DMS153 treated with DMSO at 0.1 percent for 48 hours (cell line): ENCODE results near the gene TMSB4X.
A peak's percentile ranks its signal among the peaks of the same experiment; 100 is the strongest.
"Not testable (repeated sequence)": the region's sequence is repeated elsewhere in the genome, so short reads cannot be mapped to it uniquely, and the experiment has no call there.

Experiments
- DNase-seq: peaks from one replicate; lab custom pipeline; 2025; ENCODE audit not compliant: unreplicated experiment; lab: John Stamatoyannopoulos, UW

The TMSB4X gene

GRCh38 chrX:12994321-12994720, 19.4 kb downstream of the TMSB4X start:
- DNase-seq = no peak

- no peak for DNase-seq
These were observed 22.1 kb downstream of the TMSB4X start for GRCh38 chrX:12996934-12997435.

GRCh38 chrX:12997906-12998687, 23.2 kb downstream of the TMSB4X start:
- no peak for DNase-seq

GRCh38 chrX:12999422-12999821, 24.5 kb downstream of the TMSB4X start:
- no peak for DNase-seq

- DNase-seq = no peak
These were observed 25.4 kb downstream of the TMSB4X start for GRCh38 chrX:13000301-13000811.

GRCh38 chrX:13001097-13001496, 26.2 kb downstream of the TMSB4X start:
- no peak for DNase-seq

GRCh38 chrX:13001961-13002671, 27.2 kb downstream of the TMSB4X start:
- no peak for DNase-seq

GRCh38 chrX:13005661-13006473, 31.0 kb downstream of the TMSB4X start:
- DNase-seq = no peak

GRCh38 chrX:13007519-13008188, 32.7 kb downstream of the TMSB4X start:
- no peak for DNase-seq

- no peak for DNase-seq
These were observed 33.3 kb downstream of the TMSB4X start for GRCh38 chrX:13008189-13008533.

GRCh38 chrX:13008851-13009250, 33.9 kb downstream of the TMSB4X start:
- DNase-seq = no peak

GRCh38 chrX:13009273-13009672, 34.4 kb downstream of the TMSB4X start:
- no peak for DNase-seq

GRCh38 chrX:13009844-13010243, 34.9 kb downstream of the TMSB4X start:
- DNase-seq = no peak

GRCh38 chrX:13010546-13010945, 35.6 kb downstream of the TMSB4X start:
- no peak for DNase-seq

- DNase-seq = peak; percentile 9
These were observed 38.6 kb downstream of the TMSB4X start for GRCh38 chrX:13013363-13014110.

- no peak for DNase-seq
These were observed 39.5 kb downstream of the TMSB4X start for GRCh38 chrX:13014111-13015096.

- no peak for DNase-seq
These were observed 40.8 kb downstream of the TMSB4X start for GRCh38 chrX:13015536-13016236.

- not testable (repeated sequence) for DNase-seq
These were observed 41.8 kb downstream of the TMSB4X start for GRCh38 chrX:13016731-13017130.
